Right lobe of liver (tissue), 6 donors: ENCODE results near the gene OAS3. TPM values are rescaled to one million over a fixed set of nuclear protein-coding genes. Genes with fewer than 3 reads are reported as not detected.

ENCODE experiments used
- ATAC-seq, 4 donors: fragments of 200-7000 bp; cut with Tn5 transposase; one replicate each; pipeline ENCODE4 v1.9.1; 2020; ENCODE audit warnings: mild to moderate bottlenecking in 4 of 4, moderate library complexity in 4 of 4
- DNase-seq, 3 donors: peaks; one replicate each; pipeline ENCODE4 v3.0.0-alpha.2; 2020
- H3K27ac ChIP-seq, 3 donors: fragments of 200-600 bp; one replicate each; pipeline ENCODE4 v1.8.0; 2022
- H3K27me3 ChIP-seq, 2 donors: fragments of 200-600 bp; one replicate each; pipeline ENCODE4 v1.8.0; 2022
- H3K36me3 ChIP-seq, 4 donors: fragments of 200-600 bp; sonication (generic) in 1 of 4; one replicate each; pipeline versions ENCODE4 v1.5.1 to v1.8.0; 2017 to 2022; ENCODE audit warnings: control low read depth in 1 of 4
- H3K4me1 ChIP-seq, 4 donors: fragments of 200-600 bp; sonication (generic) in 1 of 4; one replicate each; pipeline versions ENCODE4 v1.5.1 to v1.8.0; 2017 to 2022; ENCODE audit warnings: control low read depth in 1 of 4
- H3K4me3 ChIP-seq, 3 donors: fragments of 200-600 bp; one replicate each; pipeline ENCODE4 v1.8.0; 2022
- H3K9me3 ChIP-seq, 4 donors: fragments of 200-600 bp; sonication (generic) in 1 of 4; one replicate each; pipeline versions ENCODE4 v1.5.1 to v1.8.0; 2017 to 2022; ENCODE audit warnings: control low read depth in 1 of 4
- POLR2A ChIP-seq: fragments of 450-650 bp; IDR thresholded peaks from one replicate; pipeline ENCODE4 v1.6.1; 2017; ENCODE audit warnings: antibody characterized with exemption, mild to moderate bottlenecking
- WGBS: methylation state at CpG from one replicate; pipeline ENCODE4 v1.1.6; 2018; ENCODE audit warnings: low coverage, low lambda C conversion rate; ENCODE audit not compliant: insufficient coverage; ENCODE audit errors: missing lambda C conversion rate; 5-methylcytosine and 5-hydroxymethylcytosine counted together
- intact Hi-C, 2 donors: fragments of 100-400 bp; cut with DNase I; formaldehyde crosslinking; loops; one replicate each; pipeline versions ENCODE4 v1.11.2 to v1.14.1; 2022
- total RNA-seq, 6 experiments: library from RNA; depleted of rRNA in 2 of 6; stranded (reverse); fragments of >200 nt in 2 of 6; fragmentation: NEBNext Ultra II Directional in 3 of 6; extraction: Animal tissue kit (Norgen Biotek cat#: 25700) in 3 of 6; gene quantifications; one replicate each; pipeline versions ENCODE4 v1.1.0 to v1.2.4, GENCODE V29; 2016 to 2023
- TF ChIP-seq, protein P1 (sequence below), 4 donors: fragments of 200-600 bp in 3 of 4; fragments of 450-650 bp in 1 of 4; IDR thresholded peaks; one replicate each; pipeline versions ENCODE4 v1.5.1 to v1.8.0; 2016 to 2022; ENCODE audit warnings: antibody characterized with exemption in 4 of 4, mild to moderate bottlenecking in 2 of 4
- donor health status: DM: no; HTN: yes; CAD: no.
- donor health status: DM: no; HTN: no; CAD: no.
- donor health status: DM: no; HTN: no; CAD: no.
- donor health status: DM: no; HTN: yes; CAD: no.
- donor health status: DM: no; HTN: yes; CAD: no.

The OAS3 gene
- total RNA-seq, 6 experiments from 2014 or later, result 4.4 to 10.2 (median 7.2) TPM

DNA sequence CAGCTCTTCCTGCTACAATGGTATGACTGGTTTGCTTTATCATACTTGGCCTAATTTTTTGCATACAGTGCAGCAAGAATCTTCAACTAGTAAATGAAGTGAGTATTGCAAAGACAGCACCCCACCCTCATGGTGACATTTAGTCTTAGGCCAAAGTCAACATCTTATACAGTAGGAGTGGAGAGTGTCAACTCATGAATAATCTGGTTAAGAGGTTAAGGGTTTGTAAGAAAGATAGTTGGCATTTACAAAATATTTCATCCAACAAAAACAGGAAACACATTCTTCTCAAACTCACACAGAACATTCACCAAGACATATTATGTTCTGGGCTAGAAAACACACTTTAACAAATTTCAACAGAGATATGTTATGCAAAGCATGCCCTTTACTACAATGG lies 33.7 kb upstream of the OAS3 start:
- Histone ChIP-seq H3K4me1 (peaks cover 0 to 45% (median 21%) of the 10 kb centered on the region in 4 donors), H3K9me3 (no peaks in the 10 kb centered on the region), H3K4me3 (no peak overlapping the region), H3K27me3 (no peaks in the 10 kb centered on the region), H3K36me3 (no peaks in the 10 kb centered on the region), H3K27ac (no peak overlapping the region)
- ATAC-seq (no peak), DNase-seq (no peak)
- intact Hi-C loops, result no loop called here
- no peak for TF ChIP-seq POLR2A
- TF ChIP-seq, protein P1, sequence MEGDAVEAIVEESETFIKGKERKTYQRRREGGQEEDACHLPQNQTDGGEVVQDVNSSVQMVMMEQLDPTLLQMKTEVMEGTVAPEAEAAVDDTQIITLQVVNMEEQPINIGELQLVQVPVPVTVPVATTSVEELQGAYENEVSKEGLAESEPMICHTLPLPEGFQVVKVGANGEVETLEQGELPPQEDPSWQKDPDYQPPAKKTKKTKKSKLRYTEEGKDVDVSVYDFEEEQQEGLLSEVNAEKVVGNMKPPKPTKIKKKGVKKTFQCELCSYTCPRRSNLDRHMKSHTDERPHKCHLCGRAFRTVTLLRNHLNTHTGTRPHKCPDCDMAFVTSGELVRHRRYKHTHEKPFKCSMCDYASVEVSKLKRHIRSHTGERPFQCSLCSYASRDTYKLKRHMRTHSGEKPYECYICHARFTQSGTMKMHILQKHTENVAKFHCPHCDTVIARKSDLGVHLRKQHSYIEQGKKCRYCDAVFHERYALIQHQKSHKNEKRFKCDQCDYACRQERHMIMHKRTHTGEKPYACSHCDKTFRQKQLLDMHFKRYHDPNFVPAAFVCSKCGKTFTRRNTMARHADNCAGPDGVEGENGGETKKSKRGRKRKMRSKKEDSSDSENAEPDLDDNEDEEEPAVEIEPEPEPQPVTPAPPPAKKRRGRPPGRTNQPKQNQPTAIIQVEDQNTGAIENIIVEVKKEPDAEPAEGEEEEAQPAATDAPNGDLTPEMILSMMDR (IDR thresholded peaks at IDR 0.05), result no peak

DNA sequence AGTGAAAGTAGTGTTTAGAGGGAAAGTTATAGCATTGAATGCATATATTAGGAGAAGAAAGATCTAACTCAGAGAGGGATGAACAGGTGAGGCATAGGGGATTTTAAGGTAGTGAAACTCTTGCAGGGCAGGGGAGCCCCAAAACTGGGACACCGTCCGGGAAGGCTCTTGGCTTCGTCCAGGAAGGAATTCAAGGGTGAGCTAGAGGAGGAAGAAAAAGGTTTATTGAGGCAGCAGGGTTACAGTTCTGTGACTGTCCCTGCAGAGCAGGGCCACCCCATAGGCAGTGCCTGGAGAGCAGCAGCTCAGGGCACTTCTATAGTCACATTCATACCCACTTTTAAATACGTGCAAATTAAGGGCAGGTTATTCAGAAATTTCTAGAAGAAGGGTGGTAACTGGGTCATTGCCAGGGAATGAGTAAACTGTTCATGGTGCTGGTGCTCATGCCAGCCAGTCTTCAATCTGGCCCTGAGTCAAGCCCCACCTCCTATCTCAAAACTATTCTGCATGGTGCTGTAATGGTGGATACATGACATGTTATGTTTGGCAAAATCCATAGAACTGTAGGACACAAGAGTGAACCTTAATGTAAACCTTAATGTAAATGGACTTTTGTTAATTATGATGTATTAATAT lies 32.7 kb upstream of the OAS3 start:
- DNase-seq (peak in 1 of 3 donors; percentile 54), ATAC-seq (peak in 2 of 4 donors; percentile 17 to 22)
- peaks cover 0 to 42% (median 21%) of the 10 kb centered on the region in 4 donors for H3K4me1 ChIP-seq
- peak overlapping the region; percentile 43 to 88 (median 54) for H3K27ac ChIP-seq
- no peaks in the 10 kb centered on the region for H3K9me3 ChIP-seq
- intact Hi-C loops, result no loop called here
- H3K4me3 ChIP-seq, result no peak overlapping the region
- no peak for TF ChIP-seq POLR2A
- TF ChIP-seq, protein P1 (IDR thresholded peaks at IDR 0.05), result no peak
- WGBS, result 32% methylated on average over 4 of the region's 4 CpGs
- H3K27me3 ChIP-seq, result no peaks in the 10 kb centered on the region
- H3K36me3 ChIP-seq, result no peaks in the 10 kb centered on the region

DNA sequence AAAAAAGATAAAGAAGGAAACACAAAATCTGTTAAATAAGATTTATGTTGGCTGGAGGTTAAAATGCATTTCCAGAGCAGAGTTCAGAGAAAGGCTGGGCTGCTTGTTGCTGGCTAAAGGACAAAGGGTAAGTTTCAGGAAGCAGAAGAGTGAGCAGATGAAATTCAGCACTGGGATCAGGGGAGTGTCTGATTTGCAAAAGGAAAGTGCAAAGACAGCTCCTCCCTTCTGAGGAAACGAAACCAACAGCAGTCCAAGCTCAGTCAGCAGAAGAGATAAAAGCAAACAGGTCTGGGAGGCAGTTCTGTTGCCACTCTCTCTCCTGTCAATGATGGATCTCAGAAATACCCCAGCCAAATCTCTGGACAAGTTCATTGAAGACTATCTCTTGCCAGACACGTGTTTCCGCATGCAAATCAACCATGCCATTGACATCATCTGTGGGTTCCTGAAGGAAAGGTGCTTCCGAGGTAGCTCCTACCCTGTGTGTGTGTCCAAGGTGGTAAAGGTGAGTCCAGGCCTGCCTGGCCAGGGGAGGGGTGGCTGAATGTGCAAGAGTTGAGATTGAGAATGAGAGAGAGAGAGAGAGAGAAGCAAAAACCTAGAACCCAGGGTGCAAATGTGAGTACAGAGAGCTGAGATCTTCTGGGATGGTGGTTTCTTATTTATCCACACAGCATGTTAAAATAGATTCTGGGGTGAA lies 31.4 kb upstream of the OAS3 start, which contains the start of gene OAS1:
TSS of gene OAS1 (plus strand) at position 251 of the 703 bp plus-strand sequence. CDS start at position 329, 78 bp downstream.
- ATAC-seq, result peak; percentile 89 to 95 (median 93)
- peak; percentile 69 for TF ChIP-seq POLR2A
- TF ChIP-seq, protein P1 (IDR thresholded peaks at IDR 0.05), result no peak
- peak within 1 kb of the TSS; percentile 35 to 59 (median 54) for H3K4me3 ChIP-seq
- peak within 1 kb of the TSS; percentile 54 to 88 (median 83) for H3K27ac ChIP-seq
- H3K4me1 ChIP-seq, result peaks cover 0 to 31% (median 16%) of the 10 kb centered on the region in 4 donors
- H3K27me3 ChIP-seq, result no peaks in the 10 kb centered on the region
- peak in 2 of 3 donors; percentile 56 to 78 for DNase-seq
- peaks cover 0 to 4% (median under 1%) of the 10 kb centered on the region in 4 donors for H3K36me3 ChIP-seq
- WGBS, result 3% methylated on average over 3 of the region's 4 CpGs
- intact Hi-C loops, result no loop called here
- no peaks in the 10 kb centered on the region for H3K9me3 ChIP-seq

DNA sequence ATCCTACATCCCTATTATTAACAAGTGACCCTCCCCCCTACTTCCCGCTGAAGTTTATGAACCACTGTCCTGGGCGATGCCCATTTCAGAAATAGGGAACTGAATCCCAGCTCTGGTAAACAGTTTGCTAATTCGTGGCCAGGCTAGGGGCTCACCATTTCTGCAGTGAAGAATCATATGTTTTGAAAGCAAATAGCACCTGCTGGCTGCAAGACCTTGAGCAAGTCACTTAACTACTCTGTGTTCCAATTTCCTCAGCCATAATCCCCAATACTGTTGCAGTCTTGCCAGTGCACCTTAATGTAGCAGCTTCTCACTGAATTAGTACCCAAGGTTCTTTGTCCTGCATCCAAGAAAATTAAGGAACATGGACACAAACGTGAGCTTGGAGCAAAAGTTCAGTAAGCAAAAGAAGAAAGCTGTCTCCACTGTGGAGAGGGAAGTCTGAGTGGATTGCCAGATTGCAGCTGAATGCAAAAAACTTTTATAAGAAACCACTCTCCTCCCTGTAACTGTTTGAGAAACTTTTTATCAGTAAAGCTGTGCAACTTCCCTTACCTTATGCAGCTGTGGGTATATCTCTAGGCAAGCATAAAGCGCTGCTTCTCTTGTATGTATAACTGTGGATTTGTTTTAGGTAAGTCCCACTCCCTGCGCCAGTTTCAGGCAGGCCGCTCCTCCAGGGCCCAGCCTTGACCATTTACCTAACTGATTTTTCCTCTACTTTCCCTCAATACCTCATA lies 30.7 kb upstream of the OAS3 start:
- Histone ChIP-seq H3K27me3 (no peaks in the 10 kb centered on the region), H3K9me3 (no peaks in the 10 kb centered on the region), H3K4me1 (peaks cover 0 to 31% (median 16%) of the 10 kb centered on the region in 4 donors), H3K27ac (peak overlapping the region; percentile 54 to 88 (median 83)), H3K36me3 (peaks cover 0 to 7% (median 1%) of the 10 kb centered on the region in 4 donors), H3K4me3 (peak overlapping the region; percentile 35 to 59 (median 54))
- TF ChIP-seq, protein P1 (IDR thresholded peaks at IDR 0.05), result no peak
- no peak for TF ChIP-seq POLR2A
- intact Hi-C loops, result no loop called here
- DNase-seq, result no peak
- WGBS, result 19% methylated on average over 7 of the region's 7 CpGs
- ATAC-seq, result peak; percentile 31 to 52 (median 38)
